ENCODE data around the gene VPS26C.

The VPS26C gene

DNA sequence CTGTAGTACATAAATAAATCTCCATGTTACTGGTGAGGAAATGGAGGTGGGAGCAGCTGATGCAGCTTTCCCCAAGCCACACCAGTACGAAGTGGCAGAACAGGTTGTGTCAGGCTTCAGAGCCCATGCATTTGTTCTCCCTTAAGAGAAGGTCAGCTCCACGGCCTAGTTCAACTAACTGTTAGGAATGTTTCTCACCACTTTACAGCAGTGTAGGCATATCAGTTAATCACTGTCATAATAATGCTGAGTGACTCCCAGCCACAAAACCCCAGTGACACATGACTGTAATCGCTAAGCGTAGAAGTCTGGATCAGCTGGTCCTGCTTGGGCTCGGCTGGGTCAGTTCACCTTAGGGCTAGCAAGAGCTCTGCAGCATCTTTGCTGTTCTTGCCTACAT lies 90.4 kb downstream of the VPS26C start:
- TF ChIP-seq, protein P1, sequence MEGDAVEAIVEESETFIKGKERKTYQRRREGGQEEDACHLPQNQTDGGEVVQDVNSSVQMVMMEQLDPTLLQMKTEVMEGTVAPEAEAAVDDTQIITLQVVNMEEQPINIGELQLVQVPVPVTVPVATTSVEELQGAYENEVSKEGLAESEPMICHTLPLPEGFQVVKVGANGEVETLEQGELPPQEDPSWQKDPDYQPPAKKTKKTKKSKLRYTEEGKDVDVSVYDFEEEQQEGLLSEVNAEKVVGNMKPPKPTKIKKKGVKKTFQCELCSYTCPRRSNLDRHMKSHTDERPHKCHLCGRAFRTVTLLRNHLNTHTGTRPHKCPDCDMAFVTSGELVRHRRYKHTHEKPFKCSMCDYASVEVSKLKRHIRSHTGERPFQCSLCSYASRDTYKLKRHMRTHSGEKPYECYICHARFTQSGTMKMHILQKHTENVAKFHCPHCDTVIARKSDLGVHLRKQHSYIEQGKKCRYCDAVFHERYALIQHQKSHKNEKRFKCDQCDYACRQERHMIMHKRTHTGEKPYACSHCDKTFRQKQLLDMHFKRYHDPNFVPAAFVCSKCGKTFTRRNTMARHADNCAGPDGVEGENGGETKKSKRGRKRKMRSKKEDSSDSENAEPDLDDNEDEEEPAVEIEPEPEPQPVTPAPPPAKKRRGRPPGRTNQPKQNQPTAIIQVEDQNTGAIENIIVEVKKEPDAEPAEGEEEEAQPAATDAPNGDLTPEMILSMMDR (IDR thresholded peaks at IDR 0.05) = no peak

Data from LNCAP (cell line).